Peyer's patch (tissue), 4 donors: Measurements from ENCODE around the gene LARP1.

ENCODE experiments used
- POLR2A ChIP-seq, 2 donors: fragments of 450-650 bp; IDR thresholded peaks; one replicate each; pipeline ENCODE4 v1.5.1; 2017; ENCODE audit warnings: antibody characterized with exemption in 2 of 2, mild to moderate bottlenecking in 2 of 2, moderate library complexity in 2 of 2
- TF ChIP-seq, protein P1 (sequence below), 6 experiments: fragments of 450-650 bp in 4 of 6; fragments of 200-600 bp in 2 of 6; sonication (generic) in 1 of 6; IDR thresholded peaks; one replicate each; pipeline ENCODE4 v1.5.1; 2017 to 2019; ENCODE audit warnings: antibody characterized with exemption in 6 of 6, mild to moderate bottlenecking in 3 of 6, moderate library complexity in 1 of 6

DNA sequence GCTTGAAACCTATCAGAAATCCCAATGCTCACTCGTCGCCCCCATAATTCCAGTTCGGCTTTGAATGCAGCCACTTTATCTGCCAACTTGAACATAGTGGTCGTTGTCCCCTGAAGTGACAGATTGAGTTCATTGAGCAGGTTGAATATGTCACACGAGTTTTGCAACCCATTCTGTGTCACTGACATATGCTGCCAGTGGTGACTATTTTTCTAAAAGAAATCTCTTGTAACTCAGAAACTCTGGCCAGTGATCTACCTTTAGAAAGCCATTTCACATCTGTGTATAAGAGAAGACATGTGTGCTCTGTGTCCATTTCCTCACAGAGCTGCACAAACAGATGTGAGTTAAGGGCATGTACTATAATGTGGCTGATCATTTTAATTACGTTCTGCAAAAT lies 47.0 kb upstream of the LARP1 start:
- TF ChIP-seq, protein P1, sequence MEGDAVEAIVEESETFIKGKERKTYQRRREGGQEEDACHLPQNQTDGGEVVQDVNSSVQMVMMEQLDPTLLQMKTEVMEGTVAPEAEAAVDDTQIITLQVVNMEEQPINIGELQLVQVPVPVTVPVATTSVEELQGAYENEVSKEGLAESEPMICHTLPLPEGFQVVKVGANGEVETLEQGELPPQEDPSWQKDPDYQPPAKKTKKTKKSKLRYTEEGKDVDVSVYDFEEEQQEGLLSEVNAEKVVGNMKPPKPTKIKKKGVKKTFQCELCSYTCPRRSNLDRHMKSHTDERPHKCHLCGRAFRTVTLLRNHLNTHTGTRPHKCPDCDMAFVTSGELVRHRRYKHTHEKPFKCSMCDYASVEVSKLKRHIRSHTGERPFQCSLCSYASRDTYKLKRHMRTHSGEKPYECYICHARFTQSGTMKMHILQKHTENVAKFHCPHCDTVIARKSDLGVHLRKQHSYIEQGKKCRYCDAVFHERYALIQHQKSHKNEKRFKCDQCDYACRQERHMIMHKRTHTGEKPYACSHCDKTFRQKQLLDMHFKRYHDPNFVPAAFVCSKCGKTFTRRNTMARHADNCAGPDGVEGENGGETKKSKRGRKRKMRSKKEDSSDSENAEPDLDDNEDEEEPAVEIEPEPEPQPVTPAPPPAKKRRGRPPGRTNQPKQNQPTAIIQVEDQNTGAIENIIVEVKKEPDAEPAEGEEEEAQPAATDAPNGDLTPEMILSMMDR (IDR thresholded peaks at IDR 0.05), result no peak
- no peak for TF ChIP-seq POLR2A (IDR thresholded peaks at IDR 0.05)
